NCI-H1417 (cell line): ENCODE measurements around the gene SULT1C4.
"Not testable (repeated sequence)": the region's sequence is repeated elsewhere in the genome, so short reads cannot be mapped to it uniquely, and the experiment has no call there.

Experiments
- DNase-seq, 3 experiments: peaks; one replicate each; lab custom pipeline; 2025; lab: John Stamatoyannopoulos, UW

Gene SULT1C4

GRCh38 chr2:108413711-108414095 is 35.9 kb downstream of the SULT1C4 start:
- DNase-seq, result no peak

DNA sequence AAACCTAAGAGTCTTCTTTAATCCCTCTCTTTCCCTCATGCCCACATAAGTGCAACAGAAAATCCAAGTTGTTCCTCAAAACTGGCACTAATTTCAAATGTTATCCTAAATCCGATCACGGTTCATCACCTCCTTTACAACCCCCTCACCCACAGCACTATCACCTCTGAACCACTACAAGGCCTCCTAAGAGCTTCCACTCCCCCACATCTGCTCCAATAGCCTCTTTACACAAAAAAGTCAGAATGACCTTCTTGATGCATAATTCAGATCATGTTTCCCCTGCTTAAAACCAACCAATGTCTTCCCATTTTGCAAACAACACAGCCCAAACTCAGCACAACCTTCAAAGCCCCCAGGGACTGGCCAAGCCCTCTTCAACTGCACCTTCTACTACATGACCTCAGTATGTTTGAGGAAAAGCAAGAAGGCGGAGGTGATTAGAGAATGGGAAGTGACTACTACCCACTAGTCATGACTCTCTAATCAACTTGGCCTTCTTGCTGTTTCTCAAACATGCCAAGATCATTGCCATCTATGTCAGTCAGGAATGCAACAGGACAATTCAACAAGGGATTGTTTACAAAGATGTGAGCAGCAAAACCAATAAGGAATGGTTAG is 36.6 kb downstream of the SULT1C4 start:
- DNase-seq, result no peak

GRCh38 chr2:108414945-108415344 is 37.2 kb downstream of the SULT1C4 start:
- DNase-seq, result peak in 1 of 3 experiments; percentile 10

- DNase-seq, result no peak
Observed at GRCh38 chr2:108417254-108417653, 39.5 kb downstream of the SULT1C4 start.

DNA sequence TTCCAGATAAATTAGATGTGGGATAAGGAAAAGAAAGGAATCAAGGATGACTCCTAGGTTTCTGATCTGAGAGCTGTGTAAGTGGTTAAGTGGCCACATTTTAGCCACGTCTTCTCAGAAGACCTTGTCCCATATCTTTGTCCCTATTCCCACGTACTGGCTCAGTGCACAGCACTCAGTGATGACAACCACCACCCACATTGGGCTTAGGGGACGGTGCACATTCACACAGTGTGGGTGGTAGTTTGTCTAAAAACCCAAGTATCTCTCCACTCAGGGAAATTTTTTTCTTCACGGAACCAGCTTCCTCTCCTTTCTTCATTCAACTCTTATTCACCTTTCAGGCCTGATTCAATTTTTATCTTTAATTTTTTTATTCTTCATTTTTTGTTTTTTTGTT is 40.7 kb downstream of the SULT1C4 start:
- DNase-seq, result no peak

DNA sequence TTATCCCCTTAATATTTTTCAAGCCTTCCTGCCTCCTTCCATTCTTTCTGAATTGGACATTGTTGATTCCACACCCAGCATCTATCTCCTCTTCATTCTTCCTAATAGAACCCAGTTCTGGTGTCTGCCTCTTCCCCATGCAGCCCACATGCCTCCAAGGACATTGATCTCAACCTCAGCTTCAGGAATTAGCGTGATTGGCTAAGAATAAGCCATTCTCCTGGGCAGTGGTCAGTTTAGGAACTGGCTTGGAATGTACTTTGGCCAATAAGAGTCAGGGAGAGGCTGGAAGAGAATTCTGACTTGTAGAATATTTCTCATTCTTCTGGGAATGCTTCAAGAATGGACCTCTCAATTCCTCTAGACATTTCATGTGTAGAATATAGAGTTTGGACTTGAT is 45.3 kb downstream of the SULT1C4 start:
- no peak for DNase-seq

DNA sequence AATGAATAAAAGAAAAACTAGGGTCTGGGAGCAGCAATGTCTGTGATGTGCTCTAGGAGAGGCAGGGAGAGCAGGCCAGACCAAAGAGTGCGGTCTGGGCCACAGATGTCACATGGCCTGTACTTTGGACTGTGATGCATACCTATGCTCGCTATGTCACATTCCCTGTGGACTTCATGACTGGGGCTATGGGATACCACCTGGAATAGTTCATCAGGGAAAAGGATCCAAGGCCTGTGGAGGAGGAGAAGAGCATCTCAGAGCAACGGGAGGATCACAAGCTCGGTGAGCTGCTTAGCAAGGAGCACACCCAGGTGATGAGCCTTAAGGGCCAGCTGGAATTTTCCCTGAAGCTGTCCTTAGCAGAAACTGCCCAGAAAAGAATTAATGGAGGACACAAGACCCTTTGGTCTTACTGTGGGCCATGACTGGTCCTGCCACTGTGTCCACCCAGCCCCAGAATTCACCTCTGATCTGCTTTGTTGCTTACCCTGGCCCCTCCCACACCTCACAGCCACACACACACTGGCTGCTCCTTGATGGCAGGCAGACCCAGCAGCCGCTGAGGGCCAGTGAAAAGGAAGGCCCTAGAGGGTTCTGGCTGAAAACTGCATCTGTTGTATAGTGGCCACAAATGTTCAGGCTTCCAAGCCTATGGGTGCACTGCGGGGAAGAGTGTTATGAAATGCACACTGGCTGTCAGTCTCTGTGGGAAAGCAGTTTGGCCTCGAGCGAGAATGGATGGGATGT is 45.9 kb downstream of the SULT1C4 start:
- DNase-seq, result no peak

- no peak for DNase-seq
Observed at GRCh38 chr2:108428286-108429009, 50.7 kb downstream of the SULT1C4 start.

- not testable (repeated sequence) for DNase-seq
Observed at GRCh38 chr2:108435578-108435977, 57.8 kb downstream of the SULT1C4 start.

DNA sequence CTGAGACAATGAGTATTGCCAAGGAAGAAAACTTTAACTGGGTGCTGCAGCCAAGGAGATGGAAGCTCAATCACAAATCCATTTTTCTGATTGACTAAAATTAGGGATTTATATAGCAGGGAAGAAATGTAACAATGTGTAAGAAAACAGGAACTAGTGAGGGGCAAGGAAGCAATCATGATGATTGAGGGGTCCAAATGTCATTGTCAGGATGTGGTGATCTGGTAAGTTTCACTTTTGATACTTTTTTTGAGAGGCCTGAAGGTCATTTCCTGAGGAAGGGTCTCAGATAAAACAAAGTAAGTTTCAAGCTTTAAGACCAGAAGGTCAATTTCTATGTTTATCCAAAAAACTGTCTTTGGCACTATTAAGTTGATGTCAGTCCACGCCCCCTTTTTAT is 59.2 kb downstream of the SULT1C4 start:
- no peak for DNase-seq
